Measurements from ENCODE around the gene SPEG.
A peak's percentile ranks its signal among the peaks of the same experiment; 100 is the strongest.

SPEG gene

GRCh38 chr2:219465659-219466561 lies 31.3 kb downstream of the SPEG start:
- DNase-seq: no peak

- no peak for DNase-seq
These were observed 32.4 kb downstream of the SPEG start for GRCh38 chr2:219466816-219467735.

- DNase-seq: no peak
These were observed 33.1 kb downstream of the SPEG start for GRCh38 chr2:219467736-219468075.

- no peak for DNase-seq
These were observed 34.0 kb downstream of the SPEG start for GRCh38 chr2:219468410-219469185.

DNA sequence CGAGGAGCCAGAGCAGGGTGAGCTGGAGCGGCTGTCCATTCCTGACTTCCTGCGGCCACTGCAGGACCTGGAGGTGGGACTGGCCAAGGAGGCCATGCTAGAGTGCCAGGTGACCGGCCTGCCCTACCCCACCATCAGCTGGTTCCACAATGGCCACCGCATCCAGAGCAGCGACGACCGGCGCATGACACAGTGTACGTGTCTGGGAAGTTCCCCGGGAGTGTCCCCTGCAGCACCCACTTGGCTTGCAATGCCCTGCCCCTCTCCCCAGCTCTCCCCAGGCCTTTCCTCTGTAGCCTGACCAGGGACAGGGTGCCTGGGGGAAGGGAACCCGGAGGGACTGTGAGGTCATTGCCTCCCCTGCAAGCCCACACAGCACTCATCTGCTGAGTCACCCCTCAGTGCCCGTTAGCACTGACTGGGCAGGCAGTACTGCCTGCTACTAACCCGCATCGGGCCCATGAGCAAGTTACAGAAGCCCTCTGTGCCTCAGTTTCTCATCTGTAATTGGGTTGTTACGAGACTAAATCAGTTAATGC lies 34.6 kb downstream of the SPEG start:
- DNase-seq: no peak

- DNase-seq: no peak
These were observed 35.8 kb downstream of the SPEG start for GRCh38 chr2:219470429-219470828.

- no peak for DNase-seq
These were observed 37.1 kb downstream of the SPEG start for GRCh38 chr2:219471476-219472371.

GRCh38 chr2:219472629-219473187 lies 38.1 kb downstream of the SPEG start:
- DNase-seq: no peak

- no peak for DNase-seq
These were observed 38.9 kb downstream of the SPEG start for GRCh38 chr2:219473511-219473910.

GRCh38 chr2:219474285-219475060 lies 39.8 kb downstream of the SPEG start:
- DNase-seq: no peak

DNA sequence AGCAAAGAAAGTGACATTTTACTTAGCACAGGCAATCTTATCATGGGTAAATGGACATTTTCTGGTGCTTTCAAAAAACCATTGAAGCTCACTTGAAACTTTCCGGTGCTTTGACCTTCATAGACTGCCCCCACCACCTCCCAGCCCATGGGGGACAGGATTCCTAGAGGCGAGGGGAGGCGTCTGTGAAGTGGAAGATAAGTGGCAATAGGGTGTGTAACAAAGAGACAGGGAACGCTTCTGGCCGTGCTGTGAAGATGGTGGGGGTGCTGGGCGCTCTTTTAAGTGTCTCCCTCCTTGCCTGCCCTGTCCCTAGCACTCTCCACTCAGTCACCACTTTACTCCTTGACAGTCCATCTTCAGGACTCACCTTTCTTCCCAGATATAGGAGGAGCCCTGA lies 40.6 kb downstream of the SPEG start:
- DNase-seq: no peak

DNA sequence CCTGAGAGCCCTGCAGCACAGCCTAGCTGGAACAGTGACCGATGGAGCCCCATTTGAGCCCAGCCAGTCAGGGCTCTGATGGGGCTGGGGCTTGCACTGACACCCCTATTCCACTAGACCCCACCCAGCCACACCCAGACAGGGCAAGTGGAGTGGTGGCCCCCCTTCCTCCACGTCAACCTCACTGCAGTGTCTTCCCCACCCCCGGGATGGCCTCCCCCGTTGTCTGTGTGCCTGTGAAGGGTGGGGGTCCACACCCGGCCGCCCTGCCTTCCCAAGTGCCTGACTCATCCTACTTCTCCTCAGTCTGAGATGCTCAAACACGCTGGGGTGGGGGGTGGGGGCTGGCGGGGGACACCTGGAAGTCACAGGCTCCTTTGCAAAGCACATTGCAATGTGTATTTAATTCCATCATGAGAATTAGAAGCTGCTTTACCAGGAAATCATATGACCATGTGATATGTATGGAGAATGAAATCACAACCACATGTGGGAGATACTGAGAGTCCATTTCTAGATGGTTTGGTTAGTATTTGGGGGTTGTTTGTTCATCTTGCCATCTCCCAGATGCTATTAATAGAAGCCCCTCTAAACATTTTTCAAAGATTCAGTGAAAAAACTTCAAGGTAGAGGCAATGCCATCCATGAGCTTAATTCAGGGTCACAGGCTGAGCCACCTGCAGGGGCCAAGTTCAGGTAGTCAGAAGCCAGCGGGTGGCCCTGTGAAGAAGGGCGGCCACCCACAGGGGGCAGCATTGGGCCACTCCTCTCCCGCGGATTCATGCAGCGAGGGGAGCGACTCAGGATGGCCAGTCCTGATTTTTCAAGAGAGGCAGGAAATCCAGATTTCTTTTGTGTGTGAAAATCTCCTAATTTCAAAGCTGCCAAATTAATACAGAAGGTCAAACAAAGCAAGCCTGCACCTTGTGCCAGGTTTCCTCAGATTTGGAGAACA lies 41.3 kb downstream of the SPEG start:
- DNase-seq: peak; percentile 49

DNA sequence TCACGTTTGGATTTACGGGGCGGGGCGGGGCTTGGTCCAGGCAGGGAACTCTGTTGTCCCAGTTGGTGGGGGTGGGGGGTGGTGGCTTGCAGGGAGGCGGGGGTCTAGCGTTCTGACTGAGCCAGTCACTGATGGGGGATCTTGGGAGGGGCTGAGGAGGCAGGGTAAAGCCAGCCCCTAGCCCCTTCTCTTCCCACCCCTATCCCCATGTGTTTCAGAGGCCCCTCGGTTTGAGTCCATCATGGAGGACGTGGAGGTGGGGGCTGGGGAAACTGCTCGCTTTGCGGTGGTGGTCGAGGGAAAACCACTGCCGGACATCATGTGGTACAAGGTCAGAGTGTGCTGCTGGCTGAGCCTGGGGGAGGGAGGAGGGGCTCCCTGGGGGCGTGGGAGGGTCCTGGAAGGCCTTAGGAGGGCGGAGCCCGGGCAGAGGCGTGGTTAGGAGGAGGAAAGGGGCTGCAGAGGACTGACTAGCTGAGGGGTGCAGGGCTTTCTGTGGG lies 42.1 kb downstream of the SPEG start:
- DNase-seq: no peak

DNA sequence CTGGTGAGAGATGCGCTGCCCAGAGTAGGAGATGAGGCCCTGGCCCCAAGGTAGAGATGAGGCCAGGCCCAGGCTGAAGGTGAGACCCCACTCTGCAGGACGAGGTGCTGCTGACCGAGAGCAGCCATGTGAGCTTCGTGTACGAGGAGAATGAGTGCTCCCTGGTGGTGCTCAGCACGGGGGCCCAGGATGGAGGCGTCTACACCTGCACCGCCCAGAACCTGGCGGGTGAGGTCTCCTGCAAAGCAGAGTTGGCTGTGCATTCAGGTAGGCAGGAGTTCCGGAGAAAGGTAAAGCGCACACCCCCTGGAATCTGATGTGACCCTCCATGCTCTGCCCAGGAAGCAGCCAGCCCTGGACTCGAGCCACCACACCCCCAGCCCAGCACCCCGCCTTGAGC lies 42.5 kb downstream of the SPEG start:
- no peak for DNase-seq

DNA sequence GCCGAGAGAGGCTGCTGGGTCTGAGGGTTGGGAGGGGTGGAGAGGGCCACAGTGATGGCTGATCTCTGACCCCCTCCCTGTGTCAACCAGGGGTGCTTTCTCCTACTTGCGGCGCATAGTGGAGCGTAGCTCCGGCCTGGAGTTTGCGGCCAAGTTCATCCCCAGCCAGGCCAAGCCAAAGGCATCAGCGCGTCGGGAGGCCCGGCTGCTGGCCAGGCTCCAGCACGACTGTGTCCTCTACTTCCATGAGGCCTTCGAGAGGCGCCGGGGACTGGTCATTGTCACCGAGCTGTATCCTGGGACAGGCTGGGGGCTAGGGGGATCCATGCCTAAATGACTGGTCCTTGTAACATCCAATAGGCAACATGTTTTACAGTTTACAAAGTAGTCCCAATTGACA lies 43.2 kb downstream of the SPEG start:
- DNase-seq: no peak

GRCh38 chr2:219478916-219479315 lies 44.3 kb downstream of the SPEG start:
- DNase-seq: no peak

DNA sequence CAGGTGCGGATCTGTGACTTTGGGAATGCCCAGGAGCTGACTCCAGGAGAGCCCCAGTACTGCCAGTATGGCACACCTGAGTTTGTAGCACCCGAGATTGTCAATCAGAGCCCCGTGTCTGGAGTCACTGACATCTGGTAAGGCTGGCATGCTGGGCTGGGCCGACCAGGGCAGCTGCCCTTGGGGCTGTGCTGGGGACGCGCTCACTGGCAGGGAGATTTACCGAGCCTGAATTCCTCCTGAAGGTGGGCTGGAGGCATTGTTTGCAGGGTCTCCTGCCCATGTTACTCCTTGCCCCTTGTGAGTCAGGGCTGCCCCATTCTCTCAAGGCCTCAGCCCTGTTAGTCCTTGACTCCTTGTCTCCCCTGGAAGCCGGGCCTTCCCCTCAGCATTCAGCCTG lies 45.4 kb downstream of the SPEG start:
- DNase-seq: no peak

DNA sequence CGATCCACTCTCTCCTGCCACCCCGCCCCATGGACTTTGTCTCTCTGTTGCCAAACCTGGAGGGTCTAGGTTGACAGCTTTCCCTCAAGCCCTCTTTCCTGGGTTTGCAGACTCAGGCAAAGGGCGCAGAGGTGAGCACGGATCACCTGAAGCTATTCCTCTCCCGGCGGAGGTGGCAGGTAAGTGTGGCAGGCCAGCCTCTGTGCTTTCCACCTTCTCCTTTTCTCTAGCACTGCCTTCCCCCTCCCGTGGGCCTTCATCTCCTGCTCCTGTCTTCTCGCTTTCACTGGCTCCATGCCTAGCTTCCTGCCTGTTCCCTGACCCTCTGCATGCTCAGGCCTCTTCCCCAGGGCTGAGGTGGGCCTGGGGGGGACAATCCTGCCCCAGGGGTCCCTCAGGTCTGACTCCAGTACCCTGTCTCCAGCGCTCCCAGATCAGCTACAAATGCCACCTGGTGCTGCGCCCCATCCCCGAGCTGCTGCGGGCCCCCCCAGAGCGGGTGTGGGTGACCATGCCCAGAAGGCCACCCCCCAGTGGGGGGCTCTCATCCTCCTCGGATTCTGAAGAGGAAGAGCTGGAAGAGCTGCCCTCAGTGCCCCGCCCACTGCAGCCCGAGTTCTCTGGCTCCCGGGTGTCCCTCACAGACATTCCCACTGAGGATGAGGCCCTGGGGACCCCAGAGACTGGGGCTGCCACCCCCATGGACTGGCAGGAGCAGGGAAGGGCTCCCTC lies 48.2 kb downstream of the SPEG start:
- DNase-seq: no peak
